Trophoblast cell (in vitro differentiated cells and primary cell): ENCODE results near the gene ROBO4.

Experiments
- DNase-seq, 2 donors: peaks; one replicate each; pipeline ENCODE4 v3.0.0-alpha.2; 2016
- H2AFZ ChIP-seq: 2 replicates; pipeline ENCODE4 v1.6.1; 2013; ENCODE audit warnings: low read length, moderate library complexity, mild to moderate bottlenecking; ENCODE audit not compliant: insufficient read depth, poor library complexity
- H2AK5ac ChIP-seq: 2 replicates; pipeline ENCODE4 v1.6.1; 2013; ENCODE audit warnings: mild to moderate bottlenecking, low read length
- H2BK120ac ChIP-seq: 2 replicates; pipeline ENCODE4 v1.6.1; 2013; ENCODE audit warnings: low read length, mild to moderate bottlenecking, moderate library complexity; ENCODE audit not compliant: insufficient read depth, poor library complexity
- H2BK12ac ChIP-seq: 2 replicates; pipeline ENCODE4 v1.6.1; 2013; ENCODE audit warnings: mild to moderate bottlenecking, low read length, moderate library complexity
- H2BK5ac ChIP-seq: 2 replicates; pipeline ENCODE4 v1.6.1; 2013; ENCODE audit warnings: low read length, low read depth, moderate library complexity, mild to moderate bottlenecking; ENCODE audit not compliant: poor library complexity
- H3K14ac ChIP-seq: 2 replicates; pipeline ENCODE4 v1.6.1; 2013; ENCODE audit warnings: mild to moderate bottlenecking, low read length
- H3K18ac ChIP-seq: 2 replicates; pipeline ENCODE4 v1.6.1; 2013; ENCODE audit warnings: mild to moderate bottlenecking, low read length
- H3K23ac ChIP-seq: 2 replicates; pipeline ENCODE4 v1.6.1; 2013; ENCODE audit warnings: low read length
- H3K27ac ChIP-seq: 2 replicates; pipeline ENCODE4 v1.5.1; 2013; ENCODE audit warnings: low read depth, mild to moderate bottlenecking, inconsistent platforms, low read length, moderate library complexity
- H3K27me3 ChIP-seq: 2 replicates; pipeline ENCODE4 v1.6.1; 2013; ENCODE audit warnings: inconsistent platforms, mild to moderate bottlenecking, low read length, moderate library complexity; ENCODE audit not compliant: insufficient read depth
- H3K36me3 ChIP-seq, 2 experiments: 1 replicate in 1 of 2; 2 replicates in 1 of 2; pipeline ENCODE4 v1.6.1; 2013; ENCODE audit warnings: low read length in 2 of 2, mild to moderate bottlenecking in 2 of 2, moderate library complexity in 1 of 2; ENCODE audit not compliant: insufficient read depth in 2 of 2, control insufficient read depth in 1 of 2
- H3K4ac ChIP-seq: 2 replicates; pipeline ENCODE4 v1.6.1; 2013; ENCODE audit warnings: low read depth, mild to moderate bottlenecking, low read length, moderate library complexity
- H3K4me1 ChIP-seq, 2 experiments: 1 replicate in 1 of 2; 2 replicates in 1 of 2; pipeline ENCODE4 v1.6.1; 2013; ENCODE audit warnings: low read length in 2 of 2, mild to moderate bottlenecking in 2 of 2, moderate library complexity in 1 of 2; ENCODE audit not compliant: insufficient read depth in 2 of 2, control insufficient read depth in 1 of 2
- H3K4me2 ChIP-seq: 2 replicates; pipeline ENCODE4 v1.6.1; 2013; ENCODE audit warnings: inconsistent platforms, mild to moderate bottlenecking, low read length, moderate library complexity
- H3K4me3 ChIP-seq: 2 replicates; pipeline ENCODE4 v1.5.1; 2013; ENCODE audit warnings: mild to moderate bottlenecking, low read depth, low read length, inconsistent platforms
- H3K79me1 ChIP-seq: one replicate; pipeline ENCODE4 v1.6.1; 2013; ENCODE audit warnings: low read length
- H3K79me2 ChIP-seq: 2 replicates; pipeline ENCODE4 v1.6.1; 2013; ENCODE audit warnings: low read length, mild to moderate bottlenecking; ENCODE audit not compliant: control insufficient read depth, insufficient read depth, poor library complexity
- H3K9ac ChIP-seq: 2 replicates; pipeline ENCODE4 v1.6.1; 2013; ENCODE audit warnings: mild to moderate bottlenecking, low read length
- H3K9me3 ChIP-seq: 2 replicates; pipeline ENCODE4 v1.6.1; 2013; ENCODE audit warnings: low read depth, mild to moderate bottlenecking, control low read depth, inconsistent platforms, low read length; ENCODE audit not compliant: insufficient read depth
- H4K12ac ChIP-seq: 2 replicates; pipeline ENCODE4 v1.6.1; 2013; ENCODE audit warnings: low read depth, mild to moderate bottlenecking, low read length, moderate library complexity
- H4K8ac ChIP-seq: 2 replicates; pipeline ENCODE4 v1.6.1; 2013; ENCODE audit warnings: low read depth, mild to moderate bottlenecking, low read length, moderate library complexity
- H4K91ac ChIP-seq: one replicate; pipeline ENCODE4 v1.6.1; 2013; ENCODE audit warnings: low read depth, mild to moderate bottlenecking, low read length, moderate library complexity
- WGBS: extraction: QIAGEN DNeasy Blood & Tissue Kit; methylation state at CpG from one replicate; pipeline ENCODE4 v1.1.7; 2013; ENCODE audit warnings: missing lambda C conversion rate; ENCODE audit not compliant: insufficient read length, insufficient coverage; ENCODE audit errors: extremely low coverage; 5-methylcytosine and 5-hydroxymethylcytosine counted together

The ROBO4 gene

DNA sequence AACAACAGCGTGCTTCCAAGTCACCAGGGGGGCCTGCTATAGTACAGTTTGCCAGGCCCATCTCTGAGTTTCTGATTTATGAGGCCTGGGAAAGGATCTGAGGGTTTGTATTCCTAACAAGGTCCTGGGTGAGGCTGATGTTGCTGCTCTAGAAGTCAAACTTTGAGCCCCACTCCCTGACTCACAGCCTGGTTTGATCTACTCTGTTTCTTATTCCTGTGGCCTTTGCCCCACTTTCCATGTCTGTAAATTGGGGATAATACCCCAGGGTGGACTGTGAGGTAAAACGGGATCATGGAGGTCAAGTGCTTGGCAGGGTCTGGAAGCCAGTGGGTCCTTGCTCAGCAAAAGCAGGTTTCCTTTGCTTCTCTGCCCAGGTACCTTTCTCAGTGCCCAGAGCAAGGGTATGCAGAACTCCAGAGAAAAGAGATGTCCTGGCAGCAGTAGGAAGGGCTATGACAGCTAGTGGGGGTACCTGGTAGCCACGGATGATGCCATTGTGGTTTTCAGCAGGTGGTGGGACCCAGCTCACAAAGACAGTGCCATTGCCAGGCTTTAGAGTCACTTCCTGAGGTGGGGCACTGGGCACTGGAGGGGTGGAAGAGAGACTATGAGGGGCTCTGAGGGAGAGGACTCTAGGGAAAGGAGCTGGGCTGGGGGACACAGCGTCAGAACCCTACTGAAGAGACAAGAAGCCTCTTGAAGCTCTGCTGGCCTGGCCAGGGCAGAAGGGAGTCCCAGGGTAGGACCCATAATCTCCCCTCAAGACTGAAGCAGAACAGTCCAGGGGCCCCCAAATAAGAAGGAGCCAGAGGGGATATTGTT, 2.8 kb downstream of the ROBO4 start:
- H4K91ac ChIP-seq: no peak overlapping the region
- H3K36me3 ChIP-seq: no peaks in the 10 kb centered on the region
- no peak overlapping the region for H3K27ac ChIP-seq
- H3K4me2 ChIP-seq: no peak overlapping the region
- no peak overlapping the region for H2BK120ac ChIP-seq
- no peak overlapping the region for H3K18ac ChIP-seq
- H3K9ac ChIP-seq: no peak overlapping the region
- H4K12ac ChIP-seq: no peak overlapping the region
- no peak overlapping the region for H3K4ac ChIP-seq
- no peak overlapping the region for H2BK5ac ChIP-seq
- no peak for DNase-seq
- peaks cover 19 to 20% of the 10 kb centered on the region in 2 experiments for H3K4me1 ChIP-seq
- H3K79me2 ChIP-seq: no peaks in the 10 kb centered on the region
- H2AK5ac ChIP-seq: no peak overlapping the region
- no peak overlapping the region for H4K8ac ChIP-seq
- H3K23ac ChIP-seq: no peak overlapping the region
- H3K27me3 ChIP-seq: no peaks in the 10 kb centered on the region
- no peak overlapping the region for H2AFZ ChIP-seq
- peaks cover 3% of the 10 kb centered on the region for H3K79me1 ChIP-seq
- H3K4me3 ChIP-seq: no peak overlapping the region
- H3K9me3 ChIP-seq: peaks cover 2% of the 10 kb centered on the region
- no peak overlapping the region for H2BK12ac ChIP-seq
- no peak overlapping the region for H3K14ac ChIP-seq
- WGBS: no CpG with 5 or more reads among the region's 4 CpGs

DNA sequence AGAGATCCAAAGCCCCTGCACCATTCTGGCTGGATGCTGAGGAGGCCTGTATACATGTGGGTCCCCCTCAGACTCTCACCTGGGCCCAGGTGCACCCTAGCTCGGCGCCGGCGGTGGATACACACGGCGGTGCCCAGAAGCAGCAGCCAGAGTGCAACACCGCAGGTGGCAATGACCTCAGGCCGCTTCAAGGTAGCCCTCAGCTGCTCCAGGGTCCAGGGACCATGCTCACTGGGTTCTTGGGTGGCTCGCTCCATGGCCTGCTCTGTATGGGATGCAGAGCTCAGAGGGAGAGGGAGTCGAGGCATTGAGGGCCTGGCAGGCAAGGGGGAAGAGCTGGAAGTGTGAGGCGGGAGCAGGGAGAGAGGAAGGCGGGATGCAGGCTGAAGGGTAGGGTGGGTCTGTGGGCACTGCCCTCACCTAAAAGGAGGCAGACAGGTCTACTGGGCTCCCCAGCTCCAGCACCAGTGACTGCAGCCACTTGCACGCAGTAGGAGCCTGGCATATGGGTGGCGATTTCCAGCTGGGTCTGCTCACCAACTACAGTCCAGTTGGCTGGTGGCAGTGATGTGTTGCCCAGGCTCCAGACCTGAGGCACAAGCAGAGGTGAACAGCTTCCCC, 3.8 kb downstream of the ROBO4 start:
- Histone ChIP-seq H3K4me1 (peaks cover 18% of the 10 kb centered on the region in 2 experiments), H4K12ac (no peak overlapping the region), H3K27ac (no peak overlapping the region), H2BK12ac (no peak overlapping the region), H2BK5ac (no peak overlapping the region), H3K9ac (no peak overlapping the region), H3K4me2 (no peak overlapping the region), H3K14ac (no peak overlapping the region), H3K9me3 (peaks cover 2% of the 10 kb centered on the region), H4K91ac (no peak overlapping the region), H3K4ac (no peak overlapping the region), H3K4me3 (no peak overlapping the region), H3K79me2 (no peaks in the 10 kb centered on the region), H2BK120ac (no peak overlapping the region), H3K23ac (no peak overlapping the region), H3K18ac (no peak overlapping the region), H4K8ac (no peak overlapping the region), H3K36me3 (no peaks in the 10 kb centered on the region), H2AK5ac (no peak overlapping the region), H3K27me3 (no peaks in the 10 kb centered on the region), H3K79me1 (peaks cover 3% of the 10 kb centered on the region), H2AFZ (no peak overlapping the region)
- WGBS: no CpG with 5 or more reads among the region's 14 CpGs
- no peak for DNase-seq

DNA sequence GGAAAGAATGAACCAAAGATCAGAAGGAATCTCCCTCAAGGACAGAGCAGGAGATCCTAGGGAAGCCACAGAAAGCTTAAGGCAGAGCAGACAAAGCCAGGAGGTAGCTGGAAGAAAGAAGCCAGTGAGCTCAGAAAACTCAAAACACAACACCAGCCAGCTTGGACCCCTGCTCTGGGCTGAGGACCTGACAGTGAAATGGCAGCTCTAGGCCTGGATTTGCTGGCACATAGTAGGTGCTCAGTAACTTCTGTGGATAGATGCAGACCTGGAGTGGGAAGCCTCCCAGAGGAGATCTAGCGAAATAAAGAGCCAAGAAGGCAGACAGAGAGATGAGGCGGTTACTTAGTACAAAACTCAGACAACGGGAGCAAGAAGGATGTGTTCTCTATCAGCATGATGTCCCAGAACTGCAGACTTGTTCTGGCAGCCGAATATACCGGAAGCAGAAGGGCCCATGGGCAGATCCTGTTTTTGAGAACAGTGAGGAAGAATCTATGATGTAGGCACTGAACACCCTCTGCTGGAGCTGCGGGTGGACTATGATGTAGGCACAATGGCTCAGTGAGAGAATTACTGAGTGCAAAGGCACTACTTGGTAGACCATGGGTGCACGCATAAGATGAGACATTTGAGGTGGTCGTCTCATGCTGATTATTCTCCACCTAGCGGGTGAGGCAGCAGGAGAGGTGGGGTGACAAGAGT, 4.8 kb downstream of the ROBO4 start:
- Histone ChIP-seq H3K4me1 (peaks cover 12 to 15% of the 10 kb centered on the region in 2 experiments), H3K4ac (no peak overlapping the region), H3K79me1 (peaks cover 3% of the 10 kb centered on the region), H2BK5ac (no peak overlapping the region), H3K9me3 (no peaks in the 10 kb centered on the region), H3K79me2 (no peaks in the 10 kb centered on the region), H3K9ac (no peak overlapping the region), H3K4me2 (no peak overlapping the region), H3K27ac (no peak overlapping the region), H3K4me3 (no peak overlapping the region), H3K14ac (no peak overlapping the region), H3K18ac (no peak overlapping the region), H2AK5ac (no peak overlapping the region), H3K23ac (no peak overlapping the region), H2BK120ac (no peak overlapping the region), H4K8ac (no peak overlapping the region), H2BK12ac (no peak overlapping the region), H3K36me3 (no peaks in the 10 kb centered on the region), H2AFZ (no peak overlapping the region), H4K12ac (no peak overlapping the region), H4K91ac (no peak overlapping the region), H3K27me3 (peaks cover 2% of the 10 kb centered on the region)
- no peak for DNase-seq
- no CpG with 5 or more reads among the region's 9 CpGs for WGBS

DNA sequence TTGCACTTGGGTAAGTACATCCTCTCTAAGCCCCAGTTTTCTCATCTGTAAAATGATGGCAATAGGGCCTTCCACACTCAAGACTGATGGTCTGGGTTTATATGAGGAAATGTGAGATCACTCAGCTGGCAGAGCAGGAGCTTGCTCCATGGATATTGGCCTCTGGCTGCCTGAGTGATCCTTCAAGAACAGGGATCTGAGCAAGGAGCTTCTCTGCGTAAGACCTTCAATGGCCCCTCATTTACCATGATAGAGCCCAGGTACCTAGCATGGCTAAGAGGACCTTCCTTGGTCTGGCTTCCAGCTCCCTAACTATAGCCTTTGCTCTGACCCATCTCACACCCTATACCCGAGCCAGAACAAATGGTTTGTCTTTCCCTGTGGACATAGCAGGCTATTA, 5.5 kb downstream of the ROBO4 start:
- Histone ChIP-seq H4K91ac (no peak overlapping the region), H3K14ac (no peak overlapping the region), H4K12ac (no peak overlapping the region), H3K36me3 (no peaks in the 10 kb centered on the region), H2BK120ac (no peak overlapping the region), H3K9me3 (no peaks in the 10 kb centered on the region), H4K8ac (no peak overlapping the region), H3K79me2 (no peaks in the 10 kb centered on the region), H3K4me2 (no peak overlapping the region), H3K4ac (no peak overlapping the region), H2AFZ (no peak overlapping the region), H3K18ac (no peak overlapping the region), H3K23ac (no peak overlapping the region), H3K27me3 (peaks cover 2% of the 10 kb centered on the region), H3K9ac (no peak overlapping the region), H2AK5ac (no peak overlapping the region), H3K4me3 (no peak overlapping the region), H3K4me1 (peaks cover 12% of the 10 kb centered on the region in 2 experiments), H3K79me1 (peaks cover 3% of the 10 kb centered on the region), H2BK12ac (no peak overlapping the region), H3K27ac (no peak overlapping the region), H2BK5ac (no peak overlapping the region)
- WGBS: no CpG with 5 or more reads among the region's 2 CpGs
- DNase-seq: no peak
